ENCODE data around the gene DYRK1A. TPM values are rescaled to one million over a fixed set of nuclear protein-coding genes. Genes with fewer than 3 reads are reported as not detected.

DYRK1A gene
- total RNA-seq, 5 donors from 2014 or later (not counting 1 experiment from before 2014, with no cell fraction given) = 113 to 149 (median 115) TPM

DNA sequence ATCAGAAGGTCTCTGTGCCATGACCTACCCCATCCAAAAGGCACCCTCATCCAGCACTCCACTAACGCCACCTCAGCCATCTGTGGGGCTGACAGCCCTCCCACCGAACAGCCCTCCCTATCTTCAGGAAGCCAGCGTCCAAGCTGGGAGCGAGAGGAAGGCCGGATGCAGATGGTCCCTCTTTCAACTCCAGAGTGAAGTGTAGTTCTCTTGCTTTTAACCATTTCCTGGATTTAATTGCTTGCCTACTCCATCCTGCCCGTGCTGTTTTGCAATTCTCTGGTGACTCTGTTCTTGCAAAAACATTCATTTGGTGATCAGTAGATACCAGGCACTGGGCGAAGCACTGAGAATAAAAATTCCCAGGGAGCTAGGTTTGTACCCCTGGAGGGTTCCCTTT, 8.2 kb upstream of the DYRK1A start:
- Mint-ChIP-seq H3K36me3 (no peaks in the 10 kb centered on the region), H3K4me3 (no peak overlapping the region), H3K27me3 (peaks cover 5 to 6% of the 10 kb centered on the region in 2 donors), H3K4me1 (peaks cover 5 to 8% (median 6%) of the 10 kb centered on the region in 3 donors), H3K27ac (no peak overlapping the region), H3K9me3 (no peaks in the 10 kb centered on the region)
- Histone ChIP-seq H3K9me3 (no peaks in the 10 kb centered on the region), H3K4me1 (ENCODE audit: control insufficient read depth in 1 of 2, extremely low read depth in 1 of 2, insufficient read depth in 2 of 2, low read length in 2 of 2) (peaks cover 0 to 6% of the 10 kb centered on the region in 2 experiments), H3K27ac (ENCODE audit: low read length) (no peak overlapping the region), H3K4me3 (ENCODE audit: control insufficient read depth in 1 of 2, extremely low read depth in 1 of 2, low read length in 1 of 2) (no peak overlapping the region), H3K36me3 (ENCODE audit: control insufficient read depth in 2 of 2, extremely low read depth in 1 of 2, insufficient read depth in 1 of 2, low read length in 1 of 2) (no peaks in the 10 kb centered on the region), H3K27me3 (replicated peaks in 1 of 2; ENCODE audit: control insufficient read depth in 2 of 2, extremely low read depth in 1 of 2, insufficient read depth in 2 of 2, low read length in 1 of 2) (peaks cover 0 to 6% of the 10 kb centered on the region in 2 experiments)
- no peak for DNase-seq
- WGBS (ENCODE audit: insufficient coverage) = 10% methylated on average over 5 of the region's 7 CpGs
- ChIA-PET CTCF (no interaction called here), POLR2A (interaction anchor here in 1 of 2 donors (0.6 kb wide), 1 partner anchor 30 kb away, joined by 4 read pairs; no protein-coding TSS in a partner anchor)
- ATAC-seq (replicated peaks in 1 of 4) = peak in 1 of 4 experiments; percentile 31

DNA sequence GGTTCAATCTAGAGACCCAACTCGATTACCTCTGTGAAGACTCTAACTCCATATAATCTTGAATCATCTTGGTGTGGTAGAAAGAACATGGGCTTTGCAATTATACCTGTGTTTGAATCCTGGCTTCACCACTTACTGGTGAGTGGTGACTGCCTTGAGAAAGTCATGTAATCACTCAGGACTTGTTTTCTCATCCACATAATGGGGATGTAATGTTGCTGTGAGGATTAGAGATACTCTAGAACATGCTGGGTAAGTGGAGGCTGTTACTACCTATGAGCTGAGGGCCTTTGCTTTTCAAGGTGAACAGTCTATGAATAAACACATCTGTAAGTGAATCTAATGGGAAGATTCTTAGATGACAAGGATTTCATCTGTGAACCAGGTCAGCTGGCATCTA, 2.6 kb upstream of the DYRK1A start:
- H3K27ac ChIP-seq (ENCODE audit: low read length) = no peak overlapping the region

DNA sequence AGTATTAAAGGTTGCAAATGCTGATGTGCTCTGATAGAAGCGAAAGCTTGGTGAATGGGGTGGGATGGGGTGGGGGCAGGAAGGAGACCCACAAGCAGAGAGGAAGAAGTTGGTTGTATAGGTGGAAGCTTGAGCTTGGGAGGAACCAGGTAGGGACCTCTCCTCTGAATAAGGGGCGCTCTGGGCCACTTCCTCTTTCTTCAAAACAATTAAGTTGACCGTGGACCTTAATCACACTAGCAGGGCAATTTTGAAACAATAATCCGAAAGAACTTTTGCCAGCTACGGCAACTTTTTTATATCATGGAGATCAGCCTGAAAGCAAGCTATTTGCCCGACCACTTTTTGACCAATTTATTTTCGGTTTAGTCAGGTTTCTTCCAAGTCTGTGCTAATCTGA, 1.9 kb upstream of the DYRK1A start:
- no peaks in the 10 kb centered on the region for H3K9me3 Mint-ChIP-seq
- H3K4me3 Mint-ChIP-seq = peak overlapping the region; percentile 84 to 98 (median 91)
- Histone ChIP-seq H3K27me3 (replicated peaks in 1 of 2; ENCODE audit: control insufficient read depth in 2 of 2, extremely low read depth in 1 of 2, insufficient read depth in 2 of 2, low read length in 1 of 2) (no peaks in the 10 kb centered on the region), H3K4me1 (ENCODE audit: control insufficient read depth in 1 of 2, extremely low read depth in 1 of 2, insufficient read depth in 2 of 2, low read length in 2 of 2) (peaks cover 13 to 16% of the 10 kb centered on the region in 2 experiments), H3K4me3 (ENCODE audit: control insufficient read depth in 1 of 2, extremely low read depth in 1 of 2, low read length in 1 of 2) (peak overlapping the region in 1 of 2 donors; percentile 27), H3K9me3 (no peaks in the 10 kb centered on the region), H3K27ac (ENCODE audit: low read length) (no peak overlapping the region), H3K36me3 (ENCODE audit: control insufficient read depth in 2 of 2, extremely low read depth in 1 of 2, insufficient read depth in 1 of 2, low read length in 1 of 2) (no peaks in the 10 kb centered on the region)
- H3K27ac Mint-ChIP-seq = peak overlapping the region; percentile 27 to 96
- ATAC-seq (replicated peaks in 1 of 4) = no peak
- DNase-seq = no peak
- POLR2A ChIA-PET = interaction anchor here (0.6 to 1.6 kb wide), 4 partner anchors 16 to 94 kb away, joined by 3 to 4 read pairs (median 4); no protein-coding TSS in a partner anchor
- H3K36me3 Mint-ChIP-seq = no peaks in the 10 kb centered on the region
- 32% methylated on average over 4 of the region's 7 CpGs for WGBS (ENCODE audit: insufficient coverage)
- H3K27me3 Mint-ChIP-seq = no peaks in the 10 kb centered on the region
- H3K4me1 Mint-ChIP-seq = peaks cover 22 to 30% (median 26%) of the 10 kb centered on the region in 3 donors
- CTCF ChIA-PET = interaction anchor here in 1 of 2 donors (1.2 to 2.1 kb wide), 3 partner anchors 17 to 199 kb away, joined by 3 to 6 read pairs (median 5); no protein-coding TSS in a partner anchor

More for the DNA sequence above, 2.6 kb upstream of the DYRK1A start:
- Mint-ChIP-seq H3K36me3 (no peaks in the 10 kb centered on the region), H3K9me3 (no peaks in the 10 kb centered on the region), H3K4me3 (no peak overlapping the region), H3K4me1 (peaks cover 14 to 22% (median 18%) of the 10 kb centered on the region in 3 donors), H3K27ac (no peak overlapping the region), H3K27me3 (no peaks in the 10 kb centered on the region)
- Histone ChIP-seq H3K4me3 (ENCODE audit: control insufficient read depth in 1 of 2, extremely low read depth in 1 of 2, low read length in 1 of 2) (no peak overlapping the region), H3K4me1 (ENCODE audit: control insufficient read depth in 1 of 2, extremely low read depth in 1 of 2, insufficient read depth in 2 of 2, low read length in 2 of 2) (peaks cover 9 to 13% of the 10 kb centered on the region in 2 experiments), H3K36me3 (ENCODE audit: control insufficient read depth in 2 of 2, extremely low read depth in 1 of 2, insufficient read depth in 1 of 2, low read length in 1 of 2) (no peaks in the 10 kb centered on the region), H3K9me3 (no peaks in the 10 kb centered on the region), H3K27me3 (replicated peaks in 1 of 2; ENCODE audit: control insufficient read depth in 2 of 2, extremely low read depth in 1 of 2, insufficient read depth in 2 of 2, low read length in 1 of 2) (no peaks in the 10 kb centered on the region)
- no peak for DNase-seq
- ATAC-seq (replicated peaks in 1 of 4) = no peak
- CTCF ChIA-PET = no interaction called here
- WGBS (ENCODE audit: insufficient coverage) = no CpG with 5 or more reads among the region's 1 CpG
- POLR2A ChIA-PET = interaction anchor here in 1 of 2 donors (0.6 kb wide), 1 partner anchor 17 kb away, joined by 4 read pairs; no protein-coding TSS in a partner anchor

GRCh38 chr21:37365517-37366481, 774 bp upstream of the DYRK1A start:
- Histone ChIP-seq H3K9me3 (no peaks in the 10 kb centered on the region), H3K4me1 (ENCODE audit: control insufficient read depth in 1 of 2, extremely low read depth in 1 of 2, insufficient read depth in 2 of 2, low read length in 2 of 2) (peaks cover 13 to 26% of the 10 kb centered on the region in 2 experiments), H3K27me3 (replicated peaks in 1 of 2; ENCODE audit: control insufficient read depth in 2 of 2, extremely low read depth in 1 of 2, insufficient read depth in 2 of 2, low read length in 1 of 2) (no peaks in the 10 kb centered on the region), H3K27ac (ENCODE audit: low read length) (peak overlapping the region; percentile 93), H3K36me3 (ENCODE audit: control insufficient read depth in 2 of 2, extremely low read depth in 1 of 2, insufficient read depth in 1 of 2, low read length in 1 of 2) (no peaks in the 10 kb centered on the region), H3K4me3 (ENCODE audit: control insufficient read depth in 1 of 2, extremely low read depth in 1 of 2, low read length in 1 of 2) (peak overlapping the region; percentile 69 to 78)
- no peaks in the 10 kb centered on the region for H3K36me3 Mint-ChIP-seq
- ChIA-PET POLR2A (interaction anchor here (0.6 to 1.6 kb wide), 7 partner anchors 20 to 296 kb away, joined by 3 to 10 read pairs (median 4); partner anchors contain the start of gene VPS26C (in 1 of the 2)), CTCF (interaction anchor here (0.5 to 2.1 kb wide), 4 partner anchors 16 to 198 kb away, joined by 3 to 12 read pairs (median 6); no protein-coding TSS in a partner anchor)
- DNase-seq (peak; percentile 2 to 78 (median 46)), ATAC-seq (replicated peaks in 1 of 4) (peak; percentile 60 to 71 (median 64))
- peaks cover 33 to 40% (median 37%) of the 10 kb centered on the region in 3 donors for H3K4me1 Mint-ChIP-seq
- H3K9me3 Mint-ChIP-seq = no peaks in the 10 kb centered on the region
- peak overlapping the region; percentile 97 to 99 for H3K27ac Mint-ChIP-seq
- peak overlapping the region; percentile 84 to 98 (median 91) for H3K4me3 Mint-ChIP-seq
- H3K27me3 Mint-ChIP-seq = no peaks in the 10 kb centered on the region
- WGBS (ENCODE audit: insufficient coverage) = under 1% methylated on average over 38 of the region's 106 CpGs

DNA sequence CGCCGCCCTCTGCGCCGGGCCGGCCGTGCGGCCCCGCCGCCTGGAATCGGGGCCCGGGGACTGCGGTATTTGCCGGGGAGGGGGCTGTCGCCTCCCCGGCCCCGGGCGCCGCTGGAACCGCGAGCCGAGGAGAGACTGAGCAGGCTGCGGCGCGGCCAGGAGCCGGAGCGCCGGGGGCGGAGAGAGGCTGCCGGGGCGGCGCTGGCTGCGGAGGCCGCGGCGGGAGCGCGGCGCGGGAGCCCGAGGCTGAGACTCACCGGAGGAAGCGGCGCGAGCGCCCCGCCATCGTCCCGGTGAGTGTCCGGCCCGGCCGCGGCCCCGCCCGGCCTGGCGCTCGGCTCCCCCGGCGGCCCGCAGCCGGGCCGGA, 746 bp downstream of the DYRK1A start:
- ChIA-PET POLR2A (no interaction called here), CTCF (no interaction called here)
- Mint-ChIP-seq H3K9me3 (no peaks in the 10 kb centered on the region), H3K36me3 (no peaks in the 10 kb centered on the region), H3K27me3 (no peaks in the 10 kb centered on the region), H3K4me3 (peak overlapping the region in 1 of 3 donors; percentile 98), H3K4me1 (peaks cover 48 to 54% (median 51%) of the 10 kb centered on the region in 3 donors), H3K27ac (no peak overlapping the region)
- peak in 8 of 35 experiments; percentile 2 to 34 (median 24) for DNase-seq
- ATAC-seq (replicated peaks in 1 of 4) = peak in 1 of 4 experiments; percentile 1
- WGBS (ENCODE audit: insufficient coverage) = under 1% methylated on average over 60 of the region's 61 CpGs
- no peaks in the 10 kb centered on the region for H3K27me3 ChIP-seq (replicated peaks in 1 of 2; ENCODE audit: control insufficient read depth in 2 of 2, extremely low read depth in 1 of 2, insufficient read depth in 2 of 2, low read length in 1 of 2)
- peaks cover 19 to 35% of the 10 kb centered on the region in 2 experiments for H3K4me1 ChIP-seq (ENCODE audit: control insufficient read depth in 1 of 2, extremely low read depth in 1 of 2, insufficient read depth in 2 of 2, low read length in 2 of 2)
- H3K27ac ChIP-seq (ENCODE audit: low read length) = peak overlapping the region; percentile 93
- H3K36me3 ChIP-seq (ENCODE audit: control insufficient read depth in 2 of 2, extremely low read depth in 1 of 2, insufficient read depth in 1 of 2, low read length in 1 of 2) = no peaks in the 10 kb centered on the region
- H3K9me3 ChIP-seq = no peaks in the 10 kb centered on the region
- peak overlapping the region; percentile 63 to 77 for H3K4me3 ChIP-seq (ENCODE audit: control insufficient read depth in 1 of 2, extremely low read depth in 1 of 2, low read length in 1 of 2)
